ENCODE measurements around the gene LPAR5.
"Not testable (repeated sequence)": the region's sequence is repeated elsewhere in the genome, so short reads cannot be mapped to it uniquely, and the experiment has no call there.

LPAR5 gene

GRCh38 chr12:6605421-6606330 is 30.1 kb downstream of the LPAR5 start:
- DNase-seq, result no peak

GRCh38 chr12:6604259-6605029 is 31.3 kb downstream of the LPAR5 start:
- no peak for DNase-seq

- no peak for DNase-seq
Measured at GRCh38 chr12:6603095-6603567, 32.6 kb downstream of the LPAR5 start.

GRCh38 chr12:6602526-6602925 is 33.2 kb downstream of the LPAR5 start:
- no peak for DNase-seq

GRCh38 chr12:6595673-6596072 is 40.1 kb downstream of the LPAR5 start:
- not testable (repeated sequence) for DNase-seq

- DNase-seq, result no peak
Measured at GRCh38 chr12:6592087-6592486, 43.7 kb downstream of the LPAR5 start.

- not testable (repeated sequence) for DNase-seq
Measured at GRCh38 chr12:6586569-6586968, 49.2 kb downstream of the LPAR5 start.

GRCh38 chr12:6584293-6584692 is 51.5 kb downstream of the LPAR5 start:
- no peak for DNase-seq

GRCh38 chr12:6582959-6583358 is 52.8 kb downstream of the LPAR5 start:
- no peak for DNase-seq

GRCh38 chr12:6582196-6582595 is 53.6 kb downstream of the LPAR5 start:
- DNase-seq, result no peak

GRCh38 chr12:6575648-6576047 is 60.1 kb downstream of the LPAR5 start:
- no peak for DNase-seq

GRCh38 chr12:6574576-6575295 is 61.0 kb downstream of the LPAR5 start:
- no peak for DNase-seq

GRCh38 chr12:6573001-6573400 is 62.8 kb downstream of the LPAR5 start:
- DNase-seq, result no peak

GRCh38 chr12:6570264-6570887 is 65.4 kb downstream of the LPAR5 start:
- no peak for DNase-seq

- DNase-seq, result no peak
Measured at GRCh38 chr12:6569786-6570185, 66.0 kb downstream of the LPAR5 start.

GRCh38 chr12:6569312-6569711 is 66.4 kb downstream of the LPAR5 start:
- DNase-seq, result no peak

All from activated CD8-positive, alpha-beta memory T cell treated with anti-CD3 and anti-CD28 coated beads for 24 hours (primary cell).